Frontal cortex (tissue), 4 donors: ENCODE data around the gene SERPINA5. TPM values are rescaled to one million over a fixed set of nuclear protein-coding genes. Genes with fewer than 3 reads are reported as not detected.
"Not testable (repeated sequence)": the region's sequence is repeated elsewhere in the genome, so short reads cannot be mapped to it uniquely, and the experiment has no call there.

Experiments
- DNase-seq, 2 donors: peaks; one replicate each; pipeline ENCODE4 v3.0.0; 2012; ENCODE audit warnings: low spot score in 2 of 2
- FAIRE-seq: peaks from 2 replicates; lab custom pipeline; 2012; peaks lifted over from hg19 to GRCh38; lab: Jason Lieb, UNC
- total RNA-seq: library from RNA; depleted of rRNA; stranded (reverse); fragments of >200 nt; gene quantifications from one replicate; pipeline ENCODE4 v1.2.3, GENCODE V29; 2014
- donor health status: control.
- donor health status: control.
- donor health status: control.

SERPINA5 gene
- total RNA-seq, 1 donor from 2014 or later = not detected

GRCh38 chr14:94637814-94638213 lies 56.6 kb downstream of the SERPINA5 start:
- FAIRE-seq, DNase-seq: not testable (repeated sequence)

GRCh38 chr14:94638339-94638738 lies 57.1 kb downstream of the SERPINA5 start:
- DNase-seq (no peak), FAIRE-seq (no peak)

- FAIRE-seq = no peak
- no peak for DNase-seq
These were observed 58.0 kb downstream of the SERPINA5 start for GRCh38 chr14:94638961-94639817.

- no peak for DNase-seq
These were observed 59.8 kb downstream of the SERPINA5 start for GRCh38 chr14:94640721-94641631.

GRCh38 chr14:94641632-94641955 lies 60.4 kb downstream of the SERPINA5 start:
- DNase-seq (no peak), FAIRE-seq (no peak)

More at GRCh38 chr14:94640721-94641631, 59.8 kb downstream of the SERPINA5 start:
- FAIRE-seq = no peak

Other genes with a start within 250 kb of the SERPINA5 start
- gene SERPINA2, start 214.7 kb upstream of the SERPINA5 start, total RNA-seq = not detected
- gene SERPINA1, start 192.8 kb upstream of the SERPINA5 start, total RNA-seq = 1.6 TPM
- not detected for gene SERPINA11, start 128.6 kb upstream of the SERPINA5 start, total RNA-seq
- not detected for gene SERPINA9, start 105.2 kb upstream of the SERPINA5 start, total RNA-seq
- not detected for gene SERPINA12, start 72.0 kb upstream of the SERPINA5 start, total RNA-seq
- not detected for gene SERPINA4, start 20.0 kb upstream of the SERPINA5 start, total RNA-seq
- gene SERPINA3, start 31.0 kb downstream of the SERPINA5 start, total RNA-seq = not detected
- not detected for gene GSC, start 188.7 kb downstream of the SERPINA5 start, total RNA-seq